ENCODE results near the gene TAPBP.
A peak's percentile ranks its signal among the peaks of the same experiment; 100 is the strongest.
"Not testable (repeated sequence)": the region's sequence is repeated elsewhere in the genome, so short reads cannot be mapped to it uniquely, and the experiment has no call there.

TAPBP gene

DNA sequence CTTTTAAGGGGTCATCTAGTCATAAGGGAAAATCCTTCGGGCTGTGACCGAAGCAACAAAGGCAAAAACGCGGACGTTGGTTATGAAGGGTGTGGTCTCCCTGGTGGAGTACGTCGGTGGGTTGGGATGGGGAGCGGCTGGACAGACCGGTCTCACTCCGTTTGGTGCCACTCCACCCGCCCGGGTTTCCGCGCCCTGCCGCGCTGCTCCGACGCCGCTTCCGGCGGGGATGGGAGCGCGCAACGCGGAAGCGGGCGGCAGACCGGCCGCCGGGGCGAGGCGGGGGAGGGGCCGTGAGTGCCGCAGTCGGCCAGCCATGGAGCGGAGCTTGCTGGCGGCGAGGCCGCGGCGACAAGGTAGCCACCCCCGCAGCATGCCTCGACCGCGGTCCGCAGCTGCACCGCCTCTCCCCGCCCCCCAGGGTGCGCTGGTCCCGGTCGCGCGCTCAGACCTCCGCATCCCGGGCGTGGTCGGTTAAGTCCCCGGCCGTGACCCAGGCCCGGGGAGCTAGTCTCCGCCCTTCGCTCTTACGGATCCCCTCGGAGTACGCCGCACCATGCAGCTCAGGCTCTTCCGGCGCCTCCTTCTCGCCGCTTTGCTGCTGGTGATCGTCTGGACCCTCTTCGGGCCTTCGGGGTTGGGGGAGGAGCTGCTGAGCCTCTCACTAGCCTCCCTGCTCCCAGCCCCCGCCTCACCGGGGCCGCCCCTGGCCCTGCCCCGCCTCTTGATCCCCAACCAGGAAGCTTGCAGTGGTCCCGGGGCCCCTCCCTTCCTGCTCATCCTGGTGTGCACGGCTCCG, 36.8 kb downstream of the TAPBP start, which contains the start of gene B3GALT4:
TSS of gene B3GALT4 (plus strand) at position 260 of the 799 bp plus-strand sequence. CDS start at position 557, 297 bp downstream.
- Mint-ChIP-seq H3K27me3 (no peaks in the 10 kb centered on the region), H3K9me3 (no peaks in the 10 kb centered on the region), H3K4me1 (peaks cover 86% of the 10 kb centered on the region), H3K4me3 (peak within 1 kb of the TSS; percentile 90 to 97), H3K27ac (peak within 1 kb of the TSS; percentile 89 to 91)
- ATAC-seq (peak; percentile 82), DNase-seq (peak; percentile 79 to 87)

DNA sequence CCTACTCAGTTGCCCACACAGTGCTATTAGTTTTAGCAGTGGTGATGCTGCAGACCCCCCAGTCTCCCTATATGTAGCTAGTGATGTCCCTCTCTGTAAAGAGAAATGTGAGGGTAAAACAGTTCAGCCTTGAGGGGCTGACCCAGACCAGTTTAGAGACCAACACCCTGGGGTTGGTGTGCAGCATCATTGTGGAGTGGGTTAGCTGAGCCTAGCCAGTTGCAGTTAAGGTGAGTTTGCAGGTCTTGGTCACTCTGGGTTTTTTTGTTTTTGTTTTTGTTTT, 37.4 kb downstream of the TAPBP start:
- H3K9me3 Mint-ChIP-seq: no peaks in the 10 kb centered on the region
- peaks cover 82% of the 10 kb centered on the region for H3K4me1 Mint-ChIP-seq
- peak overlapping the region; percentile 51 to 70 for H3K27ac Mint-ChIP-seq
- H3K4me3 Mint-ChIP-seq: peak overlapping the region; percentile 87 to 97
- no peak for ATAC-seq
- peak in 1 of 2 donors; percentile 8 for DNase-seq
- no peaks in the 10 kb centered on the region for H3K27me3 Mint-ChIP-seq

DNA sequence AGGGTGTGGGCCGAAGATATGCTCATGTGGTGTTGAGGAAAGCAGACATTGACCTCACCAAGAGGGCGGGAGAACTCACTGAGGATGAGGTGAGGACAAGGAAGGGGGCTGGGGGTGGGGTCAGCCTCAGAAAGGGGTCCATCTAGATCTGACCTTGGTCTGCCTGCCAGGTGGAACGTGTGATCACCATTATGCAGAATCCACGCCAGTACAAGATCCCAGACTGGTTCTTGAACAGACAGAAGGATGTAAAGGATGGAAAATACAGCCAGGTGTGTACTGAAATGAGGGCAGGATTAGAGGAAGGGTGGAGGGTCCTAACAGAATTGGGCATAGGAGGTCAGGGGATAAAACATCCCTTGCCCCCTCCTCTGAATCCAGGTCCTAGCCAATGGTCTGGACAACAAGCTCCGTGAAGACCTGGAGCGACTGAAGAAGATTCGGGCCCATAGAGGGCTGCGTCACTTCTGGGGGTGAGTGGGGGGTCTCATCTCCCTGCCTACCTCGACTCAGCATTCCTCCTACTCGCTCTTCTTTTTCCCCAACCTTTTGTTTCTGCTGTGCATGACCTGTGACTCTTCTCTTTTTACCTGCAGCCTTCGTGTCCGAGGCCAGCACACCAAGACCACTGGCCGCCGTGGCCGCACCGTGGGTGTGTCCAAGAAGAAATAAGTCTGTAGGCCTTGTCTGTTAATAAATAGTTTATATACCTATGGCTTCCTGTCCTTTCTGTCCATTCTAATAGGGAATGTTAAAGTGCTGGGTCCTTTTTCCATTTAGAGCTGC, 37.9 kb downstream of the TAPBP start:
- DNase-seq, H3K27me3 Mint-ChIP-seq, H3K9me3 Mint-ChIP-seq, ATAC-seq: not testable (repeated sequence)
- Mint-ChIP-seq H3K4me3 (peak overlapping the region; percentile 87 to 97), H3K4me1 (peaks cover 82% of the 10 kb centered on the region), H3K27ac (peak overlapping the region in 1 of 2 donors; percentile 59)

DNA sequence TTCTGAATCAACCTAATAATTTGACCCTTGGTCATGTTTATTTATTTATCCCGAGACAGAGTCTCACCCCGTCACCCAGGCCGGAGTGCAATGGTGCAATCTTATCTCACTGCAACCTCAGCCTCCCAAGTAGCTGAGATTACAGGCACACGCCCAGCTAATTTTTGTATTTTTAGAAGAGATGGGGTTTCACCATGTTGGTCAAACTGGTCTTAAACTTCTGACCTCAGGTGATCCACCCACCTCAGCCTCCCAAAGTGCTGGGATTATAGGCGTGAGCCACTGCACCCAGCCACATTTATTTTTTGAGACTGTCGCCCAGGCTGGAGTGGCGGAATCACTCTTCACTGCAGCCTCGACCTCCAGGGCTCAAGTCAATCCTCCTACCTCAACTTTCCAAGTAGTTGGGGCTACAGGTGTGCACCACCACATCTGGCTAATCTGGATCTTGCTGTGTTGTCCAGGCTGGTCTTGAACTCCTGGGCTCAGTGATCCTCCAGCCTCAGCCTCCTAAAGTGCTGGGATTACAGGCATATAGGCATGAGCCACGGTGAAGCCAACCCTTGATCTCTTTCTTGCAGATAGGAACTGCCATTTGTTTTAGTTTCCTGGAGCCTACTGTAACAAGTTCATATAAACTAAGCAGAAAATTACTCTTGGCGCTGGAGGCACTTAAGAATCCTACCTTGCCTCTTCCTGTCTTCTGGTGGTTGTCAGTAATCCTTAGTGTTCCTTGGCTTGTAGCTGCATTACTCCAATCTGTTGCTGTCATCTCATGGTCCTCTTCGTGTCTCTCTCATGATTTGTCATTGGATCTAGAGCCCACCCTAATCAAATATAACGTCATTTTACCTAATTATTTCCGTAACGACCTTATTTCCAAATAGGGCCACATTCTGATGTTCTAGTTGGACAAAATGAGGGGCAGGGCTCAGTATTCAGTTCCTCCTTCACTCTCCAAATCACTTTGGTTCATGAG, 39.7 kb downstream of the TAPBP start:
- DNase-seq (no peak), ATAC-seq (no peak)
- Mint-ChIP-seq H3K27ac (peak overlapping the region; percentile 75 to 100), H3K4me1 (peaks cover 80% of the 10 kb centered on the region), H3K9me3 (no peaks in the 10 kb centered on the region), H3K27me3 (no peaks in the 10 kb centered on the region), H3K4me3 (peak overlapping the region; percentile 87 to 97)

DNA sequence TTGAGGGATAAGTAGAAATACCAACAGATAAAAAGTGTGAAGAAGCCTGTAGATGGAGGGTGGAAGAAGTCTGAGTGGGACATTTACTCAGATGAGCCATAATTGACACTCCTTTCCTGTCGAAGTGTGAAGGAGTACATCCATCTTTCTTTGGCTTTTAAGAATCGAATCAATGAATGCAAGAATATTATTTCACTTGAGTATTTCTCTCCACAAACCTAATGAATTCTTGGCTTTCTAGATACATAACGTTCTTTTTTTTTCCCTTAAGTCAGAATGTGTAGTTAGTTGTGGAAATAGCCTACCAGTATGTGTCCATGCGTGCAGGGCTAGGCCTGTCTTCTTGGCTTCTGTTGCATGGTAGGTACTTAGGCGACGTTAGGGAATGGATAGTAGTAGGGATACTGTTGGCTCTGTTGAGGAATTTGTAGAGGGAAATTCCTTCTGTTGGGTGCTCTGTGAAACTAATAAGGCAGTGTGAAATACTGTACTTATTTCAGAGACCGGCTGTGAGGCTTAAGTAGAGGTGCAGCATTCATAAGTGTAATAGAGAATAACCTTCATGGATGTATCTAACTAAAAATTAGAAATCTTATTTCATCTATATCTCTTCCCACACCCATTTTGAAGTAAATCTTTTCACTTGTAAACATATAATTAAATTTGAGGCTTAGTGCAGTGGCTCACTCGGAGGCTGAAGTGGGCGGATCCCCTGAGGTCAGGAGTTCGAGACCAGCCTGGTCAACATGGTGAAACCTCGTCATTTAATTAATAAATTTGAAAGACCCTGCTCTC, 40.6 kb downstream of the TAPBP start:
- ATAC-seq: no peak
- Mint-ChIP-seq H3K9me3 (no peaks in the 10 kb centered on the region), H3K4me1 (peaks cover 72% of the 10 kb centered on the region), H3K27ac (peak overlapping the region; percentile 99 to 100), H3K4me3 (peak overlapping the region; percentile 87 to 97), H3K27me3 (no peaks in the 10 kb centered on the region)
- DNase-seq: no peak

DNA sequence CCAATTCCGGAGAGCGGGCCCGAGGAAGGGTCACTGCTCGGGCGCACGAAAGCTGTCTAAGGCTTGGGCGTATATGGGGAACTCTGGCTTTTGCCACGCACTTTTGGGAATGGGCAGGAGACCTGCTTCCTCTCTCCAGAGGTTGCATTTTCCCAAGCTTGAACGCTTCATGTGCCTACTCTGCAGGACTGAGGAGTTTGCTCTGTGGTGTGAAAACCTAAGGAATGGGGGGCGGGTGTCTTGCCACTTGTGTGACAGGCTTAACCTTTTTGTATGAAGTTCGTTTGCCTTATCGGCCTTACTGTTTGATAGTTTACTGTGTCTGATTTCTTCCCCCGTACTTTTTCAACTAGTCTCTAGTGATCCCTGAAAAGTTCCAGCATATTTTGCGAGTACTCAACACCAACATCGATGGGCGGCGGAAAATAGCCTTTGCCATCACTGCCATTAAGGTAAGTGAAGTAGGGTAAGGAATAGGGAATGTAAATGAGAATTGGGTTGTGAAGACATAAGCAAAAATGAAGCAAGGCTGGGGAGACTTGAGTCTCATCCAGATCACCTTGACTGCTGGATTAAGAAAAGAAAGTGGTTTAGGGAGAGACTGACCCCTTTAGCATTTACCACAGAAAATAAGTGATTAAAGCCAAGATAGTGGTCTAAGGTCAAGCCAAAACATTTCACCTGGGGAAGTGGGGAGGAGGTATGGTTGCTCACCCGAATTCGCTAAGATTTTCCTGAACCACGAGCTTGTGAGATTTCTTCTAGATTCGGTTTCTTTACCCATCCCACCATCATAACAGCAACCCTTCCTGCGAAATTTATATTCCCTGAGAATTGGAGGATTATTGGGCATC, 41.4 kb downstream of the TAPBP start:
- Mint-ChIP-seq H3K27me3 (no peaks in the 10 kb centered on the region), H3K4me1 (peaks cover 64% of the 10 kb centered on the region), H3K9me3 (no peaks in the 10 kb centered on the region), H3K27ac (peak overlapping the region; percentile 99 to 100), H3K4me3 (peak overlapping the region; percentile 87 to 97)
- DNase-seq (no peak), ATAC-seq (peak; percentile 6)

DNA sequence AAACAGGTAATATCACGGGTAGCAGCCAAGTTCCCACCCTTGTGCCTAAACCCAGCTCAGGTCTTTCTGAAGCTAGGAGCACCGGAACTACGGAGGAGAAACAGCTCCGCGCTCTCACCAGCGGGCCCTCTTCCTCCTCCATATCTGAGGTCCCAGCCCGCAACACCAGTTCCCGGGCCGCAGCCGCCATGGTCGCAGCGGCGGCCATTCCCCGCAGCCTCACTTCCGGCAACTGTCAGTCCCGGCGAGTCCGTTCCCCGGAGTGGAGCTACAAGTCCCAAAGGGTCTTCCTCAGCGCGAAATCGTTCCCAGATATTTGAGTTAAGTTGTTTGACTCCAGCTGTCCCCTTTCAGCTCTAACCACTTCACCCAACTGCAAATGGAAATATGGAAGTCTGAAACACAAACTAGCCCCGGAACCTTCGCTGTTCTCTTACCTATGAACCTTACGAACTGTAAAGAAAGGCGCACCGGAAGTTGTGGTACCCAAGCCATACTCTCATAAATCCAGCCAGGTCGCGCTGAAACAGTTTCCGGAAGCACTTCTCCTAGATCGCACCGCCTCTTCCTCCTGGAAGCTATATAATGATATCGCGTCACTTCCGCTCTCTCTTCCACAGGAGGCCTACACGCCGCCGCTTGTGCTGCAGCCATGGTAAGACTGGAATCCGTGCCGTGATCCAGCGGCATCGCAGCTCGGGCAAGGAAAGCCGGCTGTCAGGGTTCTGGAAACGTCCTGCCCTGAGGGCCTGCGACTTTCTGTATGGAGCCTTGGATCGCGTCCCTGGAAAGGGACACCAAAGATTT, 42.2 kb downstream of the TAPBP start, which contains the start of the genes RPS18 and VPS52:
TSS of gene RPS18 (plus strand) at position 608 of the 807 bp plus-strand sequence. CDS start at position 653, 45 bp downstream.
TSS of gene VPS52 (minus strand) at position 409 of the 807 bp plus-strand sequence. CDS start at position 208, 201 bp downstream.
- Mint-ChIP-seq H3K27ac (peak within 1 kb of the TSS; percentile 99 to 100), H3K27me3 (no peaks in the 10 kb centered on the region), H3K4me1 (peaks cover 58% of the 10 kb centered on the region), H3K9me3 (no peaks in the 10 kb centered on the region), H3K4me3 (peak within 1 kb of the TSS; percentile 87 to 97)
- DNase-seq (peak; percentile 91 to 94), ATAC-seq (peak; percentile 93)

DNA sequence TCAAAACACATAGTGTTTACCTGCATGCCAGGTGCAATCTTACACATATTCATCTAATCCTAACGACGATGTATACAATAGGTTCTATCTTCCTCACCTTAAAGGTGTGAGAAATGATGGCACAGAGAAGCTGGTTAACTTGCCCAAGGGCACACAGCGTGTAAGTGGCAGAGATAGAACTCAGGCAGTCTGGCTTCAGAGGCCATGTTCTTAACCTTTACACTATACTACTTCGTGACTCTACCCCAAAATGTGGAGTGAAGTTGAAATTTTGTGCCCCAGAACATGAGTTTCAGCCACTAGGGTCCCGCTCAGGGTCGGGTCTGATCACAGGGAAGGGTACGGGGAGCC, 42.8 kb downstream of the TAPBP start:
- Mint-ChIP-seq H3K4me3 (peak overlapping the region; percentile 87 to 97), H3K27me3 (no peaks in the 10 kb centered on the region), H3K27ac (peak overlapping the region; percentile 99 to 100), H3K4me1 (peaks cover 52% of the 10 kb centered on the region), H3K9me3 (no peaks in the 10 kb centered on the region)
- peak; percentile 20 for ATAC-seq
- DNase-seq: no peak

DNA sequence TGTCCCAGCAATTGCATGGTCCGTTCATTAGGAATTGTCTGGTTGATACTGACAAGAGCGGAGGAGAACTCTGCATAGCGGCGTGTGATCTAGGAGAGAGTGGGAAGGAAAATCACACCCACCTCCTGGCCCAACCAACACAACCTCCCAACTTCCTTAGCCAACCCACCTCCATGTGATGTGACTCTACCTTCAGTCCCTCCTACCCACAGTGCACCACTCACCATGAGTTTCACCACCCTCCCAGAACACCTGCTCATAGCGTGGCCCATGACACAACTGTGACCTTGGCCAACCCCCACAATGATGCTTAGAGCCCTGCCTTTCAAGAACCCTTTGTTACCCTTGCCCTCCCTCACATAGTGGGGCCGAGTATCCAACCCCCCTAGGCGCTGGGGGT, 49.9 kb downstream of the TAPBP start:
- Mint-ChIP-seq H3K27ac (peak overlapping the region in 1 of 2 donors; percentile 82), H3K27me3 (no peaks in the 10 kb centered on the region), H3K4me3 (no peak overlapping the region), H3K9me3 (no peaks in the 10 kb centered on the region), H3K4me1 (peaks cover 16% of the 10 kb centered on the region)
- DNase-seq (no peak), ATAC-seq (no peak)

DNA sequence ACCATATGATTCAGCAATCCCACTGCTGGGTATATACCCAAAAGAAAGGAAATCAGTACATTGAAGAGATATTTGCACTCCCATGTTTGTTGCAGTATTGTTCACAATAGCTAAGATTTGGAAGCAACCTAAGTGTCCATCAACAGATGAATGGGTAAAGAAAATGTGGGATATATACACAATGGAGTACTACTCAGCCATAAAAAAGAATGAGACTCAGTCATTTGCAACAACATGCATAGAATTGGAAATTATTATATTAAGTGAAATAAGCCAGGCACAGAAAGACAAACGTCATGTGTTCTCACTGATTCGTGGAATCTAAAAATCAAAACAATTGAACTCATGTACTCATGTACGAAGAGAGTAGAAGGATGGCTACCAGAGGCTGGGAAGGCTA, 51.4 kb downstream of the TAPBP start:
- H3K27me3 Mint-ChIP-seq, H3K27ac Mint-ChIP-seq, ATAC-seq, H3K4me3 Mint-ChIP-seq, H3K9me3 Mint-ChIP-seq, DNase-seq: not testable (repeated sequence)
- peaks cover 16% of the 10 kb centered on the region for H3K4me1 Mint-ChIP-seq

DNA sequence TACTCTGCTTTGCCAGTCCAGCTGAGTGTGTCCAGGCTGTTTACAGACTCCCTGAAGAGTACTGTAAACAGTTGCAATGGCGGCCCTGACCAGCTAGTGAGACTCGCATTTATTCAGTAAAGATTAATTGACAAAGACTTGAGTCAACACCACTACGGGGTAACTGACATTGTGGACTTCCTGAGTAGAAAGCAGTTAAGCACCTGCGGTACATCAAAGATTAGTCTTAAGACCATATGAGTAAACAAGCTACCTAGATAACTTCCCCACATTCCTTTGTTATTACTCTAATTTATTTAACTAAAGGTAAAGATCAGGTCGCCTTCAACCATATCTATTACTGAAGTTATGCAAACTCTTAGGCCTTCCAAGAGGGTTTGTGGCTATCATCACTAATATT, 54.8 kb downstream of the TAPBP start:
- DNase-seq: no peak
- Mint-ChIP-seq H3K4me3 (no peak overlapping the region), H3K27me3 (no peaks in the 10 kb centered on the region), H3K4me1 (peaks cover 8% of the 10 kb centered on the region), H3K9me3 (no peaks in the 10 kb centered on the region), H3K27ac (no peak overlapping the region)
- no peak for ATAC-seq

DNA sequence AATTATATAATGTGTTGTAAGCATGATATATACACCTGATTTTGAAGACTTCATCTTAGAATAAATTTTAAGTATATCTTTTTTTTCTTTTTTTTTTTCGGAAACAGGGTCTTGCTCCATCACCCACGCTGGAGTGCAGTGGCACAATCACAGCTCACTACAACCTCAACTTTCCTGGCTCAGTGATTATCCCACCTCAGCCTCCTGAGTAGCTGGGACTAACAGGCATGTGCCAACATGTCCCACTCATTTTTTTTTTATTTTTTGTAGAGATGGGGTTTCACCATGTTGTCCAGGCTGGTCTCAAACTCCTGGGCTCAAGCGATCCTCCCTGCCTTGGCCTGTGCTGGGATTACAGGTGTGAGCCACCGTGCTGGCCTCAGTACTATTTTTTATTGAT, 59.3 kb downstream of the TAPBP start:
- Mint-ChIP-seq H3K4me3 (no peak overlapping the region), H3K9me3 (no peaks in the 10 kb centered on the region), H3K27me3 (no peaks in the 10 kb centered on the region), H3K4me1 (peaks cover 31% of the 10 kb centered on the region), H3K27ac (no peak overlapping the region)
- ATAC-seq (no peak), DNase-seq (no peak)

DNA sequence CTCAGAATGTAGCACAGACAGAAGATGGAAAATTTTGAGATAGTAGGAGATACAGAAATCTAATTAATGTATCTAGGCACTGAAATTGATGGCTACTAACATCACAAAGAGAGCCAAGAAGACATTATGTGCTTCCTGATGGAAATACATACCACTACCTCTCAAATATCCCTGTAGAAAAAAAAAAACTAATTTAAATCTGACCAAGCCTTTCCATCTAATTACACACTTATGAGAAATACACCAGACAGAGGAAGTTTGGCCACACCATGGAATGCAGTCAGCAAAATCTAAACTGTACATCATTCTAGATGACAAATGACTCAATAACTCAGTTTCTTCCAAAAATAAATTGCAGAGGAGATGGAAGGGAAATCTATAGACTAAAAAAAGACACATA, 61.1 kb downstream of the TAPBP start:
- H3K27ac Mint-ChIP-seq: no peak overlapping the region
- ATAC-seq: no peak
- no peaks in the 10 kb centered on the region for H3K27me3 Mint-ChIP-seq
- DNase-seq: no peak
- no peak overlapping the region for H3K4me3 Mint-ChIP-seq
- peaks cover 47% of the 10 kb centered on the region for H3K4me1 Mint-ChIP-seq
- H3K9me3 Mint-ChIP-seq: no peaks in the 10 kb centered on the region

Measured in stimulated activated naive CD8-positive, alpha-beta T cell treated with anti-CD3 and anti-CD28 coated beads, Interleukin-15, amount 100 ng/mL, for 72 hours (primary cell).